ENCODE data around the gene EFTUD2. TPM values are rescaled to one million over a fixed set of nuclear protein-coding genes. Genes with fewer than 3 reads are reported as not detected.

The EFTUD2 gene
- total and polyA plus RNA-seq, 2 of the 13 experiments (the other 11 are each of a cell fraction or from before 2014, with no cell fraction given): 111 to 137 TPM

DNA sequence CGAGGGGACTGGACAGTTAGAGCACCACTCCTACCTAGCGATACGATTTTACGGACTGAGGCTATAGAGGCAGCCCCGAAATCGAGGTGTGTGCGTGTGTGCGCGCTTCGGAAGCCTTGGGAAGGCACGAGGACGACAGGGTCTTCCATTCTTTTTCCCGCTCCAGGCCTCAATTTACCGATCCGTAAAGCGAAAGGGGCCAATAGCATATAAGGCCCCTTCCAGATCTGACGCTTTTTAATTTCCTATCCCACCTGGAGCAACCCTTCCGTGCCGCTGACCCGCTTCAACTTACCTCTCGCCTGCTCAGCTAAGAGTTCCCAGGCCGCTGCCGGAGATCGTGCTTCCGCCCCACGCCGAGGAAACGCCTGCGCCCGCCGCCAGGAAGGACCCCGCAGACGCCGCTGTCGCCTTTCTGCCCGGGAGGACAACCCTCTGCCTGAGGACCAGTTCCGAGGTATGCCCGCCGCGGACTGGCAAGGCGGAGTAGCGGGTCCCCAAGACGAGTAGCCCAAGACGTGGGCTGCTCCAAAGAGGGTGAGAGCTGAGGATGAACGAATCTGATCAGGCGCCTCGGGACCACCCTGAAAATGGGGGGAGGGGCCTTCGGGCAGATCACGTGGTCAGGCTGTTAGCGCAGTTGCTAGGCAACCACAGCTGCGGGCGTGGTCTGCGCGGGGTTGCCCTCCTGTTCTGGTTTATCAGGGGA lies at the start of gene EFTUD2 (continued):
- TF ChIP-seq, protein P1, sequence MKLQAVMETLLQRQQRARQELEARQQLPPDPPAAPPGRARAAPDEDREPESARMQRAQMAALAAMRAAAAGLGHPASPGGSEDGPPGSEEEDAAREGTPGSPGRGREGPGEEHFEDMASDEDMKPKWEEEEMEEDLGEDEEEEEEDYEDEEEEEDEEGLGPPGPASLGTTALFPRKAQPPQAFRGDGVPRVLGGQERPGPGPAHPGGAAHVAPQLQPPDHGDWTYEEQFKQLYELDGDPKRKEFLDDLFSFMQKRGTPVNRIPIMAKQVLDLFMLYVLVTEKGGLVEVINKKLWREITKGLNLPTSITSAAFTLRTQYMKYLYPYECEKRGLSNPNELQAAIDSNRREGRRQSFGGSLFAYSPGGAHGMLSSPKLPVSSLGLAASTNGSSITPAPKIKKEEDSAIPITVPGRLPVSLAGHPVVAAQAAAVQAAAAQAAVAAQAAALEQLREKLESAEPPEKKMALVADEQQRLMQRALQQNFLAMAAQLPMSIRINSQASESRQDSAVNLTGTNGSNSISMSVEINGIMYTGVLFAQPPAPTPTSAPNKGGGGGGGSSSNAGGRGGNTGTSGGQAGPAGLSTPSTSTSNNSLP (IDR thresholded peaks at IDR 0.05; ENCODE audit: low read depth, low read length): peak; percentile 25; the same call in 1 of the 2 replicates
- TF ChIP-seq, protein P2, sequence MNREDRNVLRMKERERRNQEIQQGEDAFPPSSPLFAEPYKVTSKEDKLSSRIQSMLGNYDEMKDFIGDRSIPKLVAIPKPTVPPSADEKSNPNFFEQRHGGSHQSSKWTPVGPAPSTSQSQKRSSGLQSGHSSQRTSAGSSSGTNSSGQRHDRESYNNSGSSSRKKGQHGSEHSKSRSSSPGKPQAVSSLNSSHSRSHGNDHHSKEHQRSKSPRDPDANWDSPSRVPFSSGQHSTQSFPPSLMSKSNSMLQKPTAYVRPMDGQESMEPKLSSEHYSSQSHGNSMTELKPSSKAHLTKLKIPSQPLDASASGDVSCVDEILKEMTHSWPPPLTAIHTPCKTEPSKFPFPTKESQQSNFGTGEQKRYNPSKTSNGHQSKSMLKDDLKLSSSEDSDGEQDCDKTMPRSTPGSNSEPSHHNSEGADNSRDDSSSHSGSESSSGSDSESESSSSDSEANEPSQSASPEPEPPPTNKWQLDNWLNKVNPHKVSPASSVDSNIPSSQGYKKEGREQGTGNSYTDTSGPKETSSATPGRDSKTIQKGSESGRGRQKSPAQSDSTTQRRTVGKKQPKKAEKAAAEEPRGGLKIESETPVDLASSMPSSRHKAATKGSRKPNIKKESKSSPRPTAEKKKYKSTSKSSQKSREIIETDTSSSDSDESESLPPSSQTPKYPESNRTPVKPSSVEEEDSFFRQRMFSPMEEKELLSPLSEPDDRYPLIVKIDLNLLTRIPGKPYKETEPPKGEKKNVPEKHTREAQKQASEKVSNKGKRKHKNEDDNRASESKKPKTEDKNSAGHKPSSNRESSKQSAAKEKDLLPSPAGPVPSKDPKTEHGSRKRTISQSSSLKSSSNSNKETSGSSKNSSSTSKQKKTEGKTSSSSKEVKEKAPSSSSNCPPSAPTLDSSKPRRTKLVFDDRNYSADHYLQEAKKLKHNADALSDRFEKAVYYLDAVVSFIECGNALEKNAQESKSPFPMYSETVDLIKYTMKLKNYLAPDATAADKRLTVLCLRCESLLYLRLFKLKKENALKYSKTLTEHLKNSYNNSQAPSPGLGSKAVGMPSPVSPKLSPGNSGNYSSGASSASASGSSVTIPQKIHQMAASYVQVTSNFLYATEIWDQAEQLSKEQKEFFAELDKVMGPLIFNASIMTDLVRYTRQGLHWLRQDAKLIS (CRISPR knock-in tag; IDR thresholded peaks at IDR 0.05): no peak
- TF ChIP-seq GABPB1 (CRISPR knock-in tag; IDR thresholded peaks at IDR 0.05): peak; percentile 98
- TF ChIP-seq ZBTB7A (CRISPR knock-in tag; IDR thresholded peaks at IDR 0.05): peak; percentile 69; the same call in 1 of the 2 replicates
- TF ChIP-seq HIVEP1 (CRISPR knock-in tag; IDR thresholded peaks at IDR 0.05): peak; percentile 99
- TF ChIP-seq IRX3 (CRISPR knock-in tag; IDR thresholded peaks at IDR 0.05; ENCODE audit: borderline replicate concordance, low read depth): peak; percentile 92; the same call in 1 of the 2 replicates
- TF ChIP-seq PAWR (CRISPR knock-in tag; IDR thresholded peaks at IDR 0.05; ENCODE audit: borderline replicate concordance): peak; percentile 73; the same call in 1 of the 2 replicates
- TF ChIP-seq, protein P3, sequence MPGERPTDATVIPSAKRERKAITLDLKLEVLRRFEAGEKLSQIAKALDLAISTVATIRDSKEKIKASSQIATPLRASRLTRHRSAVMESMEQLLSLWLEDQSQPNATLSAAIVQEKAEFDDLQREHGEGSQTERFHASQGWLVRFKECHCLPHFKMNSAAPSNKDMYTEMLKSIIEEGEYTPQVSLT (CRISPR knock-in tag; IDR thresholded peaks at IDR 0.05; ENCODE audit: borderline replicate concordance, low read depth): no peak
- peak; percentile 88 for TF ChIP-seq ZNF768 (CRISPR knock-in tag; IDR thresholded peaks at IDR 0.05)
- TF ChIP-seq DNMT1 (CRISPR knock-in tag; IDR thresholded peaks at IDR 0.05): peak; percentile 97
- TF ChIP-seq, protein P4, sequence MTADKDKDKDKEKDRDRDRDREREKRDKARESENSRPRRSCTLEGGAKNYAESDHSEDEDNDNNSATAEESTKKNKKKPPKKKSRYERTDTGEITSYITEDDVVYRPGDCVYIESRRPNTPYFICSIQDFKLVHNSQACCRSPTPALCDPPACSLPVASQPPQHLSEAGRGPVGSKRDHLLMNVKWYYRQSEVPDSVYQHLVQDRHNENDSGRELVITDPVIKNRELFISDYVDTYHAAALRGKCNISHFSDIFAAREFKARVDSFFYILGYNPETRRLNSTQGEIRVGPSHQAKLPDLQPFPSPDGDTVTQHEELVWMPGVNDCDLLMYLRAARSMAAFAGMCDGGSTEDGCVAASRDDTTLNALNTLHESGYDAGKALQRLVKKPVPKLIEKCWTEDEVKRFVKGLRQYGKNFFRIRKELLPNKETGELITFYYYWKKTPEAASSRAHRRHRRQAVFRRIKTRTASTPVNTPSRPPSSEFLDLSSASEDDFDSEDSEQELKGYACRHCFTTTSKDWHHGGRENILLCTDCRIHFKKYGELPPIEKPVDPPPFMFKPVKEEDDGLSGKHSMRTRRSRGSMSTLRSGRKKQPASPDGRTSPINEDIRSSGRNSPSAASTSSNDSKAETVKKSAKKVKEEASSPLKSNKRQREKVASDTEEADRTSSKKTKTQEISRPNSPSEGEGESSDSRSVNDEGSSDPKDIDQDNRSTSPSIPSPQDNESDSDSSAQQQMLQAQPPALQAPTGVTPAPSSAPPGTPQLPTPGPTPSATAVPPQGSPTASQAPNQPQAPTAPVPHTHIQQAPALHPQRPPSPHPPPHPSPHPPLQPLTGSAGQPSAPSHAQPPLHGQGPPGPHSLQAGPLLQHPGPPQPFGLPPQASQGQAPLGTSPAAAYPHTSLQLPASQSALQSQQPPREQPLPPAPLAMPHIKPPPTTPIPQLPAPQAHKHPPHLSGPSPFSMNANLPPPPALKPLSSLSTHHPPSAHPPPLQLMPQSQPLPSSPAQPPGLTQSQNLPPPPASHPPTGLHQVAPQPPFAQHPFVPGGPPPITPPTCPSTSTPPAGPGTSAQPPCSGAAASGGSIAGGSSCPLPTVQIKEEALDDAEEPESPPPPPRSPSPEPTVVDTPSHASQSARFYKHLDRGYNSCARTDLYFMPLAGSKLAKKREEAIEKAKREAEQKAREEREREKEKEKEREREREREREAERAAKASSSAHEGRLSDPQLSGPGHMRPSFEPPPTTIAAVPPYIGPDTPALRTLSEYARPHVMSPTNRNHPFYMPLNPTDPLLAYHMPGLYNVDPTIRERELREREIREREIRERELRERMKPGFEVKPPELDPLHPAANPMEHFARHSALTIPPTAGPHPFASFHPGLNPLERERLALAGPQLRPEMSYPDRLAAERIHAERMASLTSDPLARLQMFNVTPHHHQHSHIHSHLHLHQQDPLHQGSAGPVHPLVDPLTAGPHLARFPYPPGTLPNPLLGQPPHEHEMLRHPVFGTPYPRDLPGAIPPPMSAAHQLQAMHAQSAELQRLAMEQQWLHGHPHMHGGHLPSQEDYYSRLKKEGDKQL (CRISPR knock-in tag; IDR thresholded peaks at IDR 0.05; ENCODE audit: low read depth): peak; percentile 40; the same call in 1 of the 2 replicates
- peak; percentile 33 for TF ChIP-seq HMG20A (CRISPR knock-in tag; IDR thresholded peaks at IDR 0.05; ENCODE audit: borderline replicate concordance)
- TF ChIP-seq PRPF4 (IDR thresholded peaks at IDR 0.05; ENCODE audit: low read depth, low read length, poor library complexity, severe bottlenecking): no peak
- no peak; the same call in 1 of the 2 replicates for TF ChIP-seq HOXD1 (CRISPR knock-in tag; IDR thresholded peaks at IDR 0.05)
- no peak for TF ChIP-seq SOX6 (IDR thresholded peaks at IDR 0.05)
- TF ChIP-seq SOX6 (CRISPR knock-in tag; IDR thresholded peaks at IDR 0.05): peak; percentile 77
- TF ChIP-seq, protein P5, sequence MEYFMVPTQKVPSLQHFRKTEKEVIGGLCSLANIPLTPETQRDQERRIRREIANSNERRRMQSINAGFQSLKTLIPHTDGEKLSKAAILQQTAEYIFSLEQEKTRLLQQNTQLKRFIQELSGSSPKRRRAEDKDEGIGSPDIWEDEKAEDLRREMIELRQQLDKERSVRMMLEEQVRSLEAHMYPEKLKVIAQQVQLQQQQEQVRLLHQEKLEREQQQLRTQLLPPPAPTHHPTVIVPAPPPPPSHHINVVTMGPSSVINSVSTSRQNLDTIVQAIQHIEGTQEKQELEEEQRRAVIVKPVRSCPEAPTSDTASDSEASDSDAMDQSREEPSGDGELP (IDR thresholded peaks at IDR 0.05; ENCODE audit: borderline replicate concordance, low read depth): no peak; the same call in 1 of the 2 replicates
